ENCODE data around the gene ALDH3B1.
"Not testable (repeated sequence)": the region's sequence is repeated elsewhere in the genome, so short reads cannot be mapped to it uniquely, and the experiment has no call there.

DNA sequence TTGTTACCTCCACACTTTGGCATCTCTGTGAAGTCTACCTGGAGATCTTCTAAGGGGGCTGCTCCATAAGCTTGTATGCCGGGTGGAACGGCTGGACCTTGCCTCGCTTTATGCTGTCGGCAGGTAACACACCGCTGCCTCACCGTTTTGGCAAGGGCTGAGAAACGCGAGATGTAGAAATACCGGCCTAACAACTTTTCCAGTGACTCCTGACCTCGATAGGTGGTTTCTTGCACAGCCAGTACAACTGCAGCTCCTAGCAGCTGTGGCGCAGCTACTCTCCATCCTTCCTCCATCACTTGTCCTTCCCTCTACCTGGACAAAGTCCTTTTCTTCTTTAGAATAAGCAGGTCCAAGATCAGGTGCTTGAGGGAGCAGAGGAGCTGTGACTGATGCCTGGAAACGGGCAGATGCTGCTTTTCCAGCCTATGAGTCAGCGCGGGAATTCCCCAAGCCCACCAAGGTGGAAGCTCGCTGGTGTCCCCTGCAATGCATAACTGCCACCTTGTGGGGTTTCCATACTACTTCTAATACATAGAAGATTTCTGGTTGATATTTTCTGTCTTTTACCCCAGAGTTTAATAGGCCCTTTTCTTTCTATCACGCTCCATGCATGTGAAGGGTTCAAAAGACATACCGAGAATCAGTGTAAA lies 31.2 kb upstream of the ALDH3B1 start:
- TF ChIP-seq, protein P1, sequence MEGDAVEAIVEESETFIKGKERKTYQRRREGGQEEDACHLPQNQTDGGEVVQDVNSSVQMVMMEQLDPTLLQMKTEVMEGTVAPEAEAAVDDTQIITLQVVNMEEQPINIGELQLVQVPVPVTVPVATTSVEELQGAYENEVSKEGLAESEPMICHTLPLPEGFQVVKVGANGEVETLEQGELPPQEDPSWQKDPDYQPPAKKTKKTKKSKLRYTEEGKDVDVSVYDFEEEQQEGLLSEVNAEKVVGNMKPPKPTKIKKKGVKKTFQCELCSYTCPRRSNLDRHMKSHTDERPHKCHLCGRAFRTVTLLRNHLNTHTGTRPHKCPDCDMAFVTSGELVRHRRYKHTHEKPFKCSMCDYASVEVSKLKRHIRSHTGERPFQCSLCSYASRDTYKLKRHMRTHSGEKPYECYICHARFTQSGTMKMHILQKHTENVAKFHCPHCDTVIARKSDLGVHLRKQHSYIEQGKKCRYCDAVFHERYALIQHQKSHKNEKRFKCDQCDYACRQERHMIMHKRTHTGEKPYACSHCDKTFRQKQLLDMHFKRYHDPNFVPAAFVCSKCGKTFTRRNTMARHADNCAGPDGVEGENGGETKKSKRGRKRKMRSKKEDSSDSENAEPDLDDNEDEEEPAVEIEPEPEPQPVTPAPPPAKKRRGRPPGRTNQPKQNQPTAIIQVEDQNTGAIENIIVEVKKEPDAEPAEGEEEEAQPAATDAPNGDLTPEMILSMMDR (conservative IDR thresholded peaks at IDR 0.05 in 1 of 2, IDR thresholded peaks at IDR 0.05 in 1 of 2; ENCODE audit: low read depth in 1 of 2, low read length in 2 of 2), result not testable (repeated sequence)
- TF ChIP-seq EZH2 (IDR thresholded peaks at IDR 0.05; ENCODE audit: low read length, missing control alignments), result not testable (repeated sequence)
